AG08396 (cell line): ENCODE data around the gene GUCY1A2.

ENCODE experiments used
- DNase-seq: peaks from one replicate; pipeline ENCODE4 v3.0.0; 2012; ENCODE audit warnings: low spot score, mixed read lengths

The GUCY1A2 gene

GRCh38 chr11:106998116-106998915, 20.0 kb downstream of the GUCY1A2 start:
- DNase-seq, result no peak

GRCh38 chr11:106997227-106997626, 21.0 kb downstream of the GUCY1A2 start:
- no peak for DNase-seq

GRCh38 chr11:106996691-106997090, 21.6 kb downstream of the GUCY1A2 start:
- DNase-seq, result no peak

- no peak for DNase-seq
Observed at GRCh38 chr11:106990331-106990730, 27.9 kb downstream of the GUCY1A2 start.

GRCh38 chr11:106989078-106989455, 29.2 kb downstream of the GUCY1A2 start:
- no peak for DNase-seq

GRCh38 chr11:106988151-106989077, 29.9 kb downstream of the GUCY1A2 start:
- DNase-seq, result no peak

- no peak for DNase-seq
Observed at GRCh38 chr11:106986673-106987072, 31.6 kb downstream of the GUCY1A2 start.

GRCh38 chr11:106986261-106986660, 32.0 kb downstream of the GUCY1A2 start:
- no peak for DNase-seq

- no peak for DNase-seq
Observed at GRCh38 chr11:106983991-106984390, 34.3 kb downstream of the GUCY1A2 start.

GRCh38 chr11:106983261-106983660, 35.0 kb downstream of the GUCY1A2 start:
- DNase-seq, result no peak

- DNase-seq, result no peak
Observed at GRCh38 chr11:106974831-106975230, 43.4 kb downstream of the GUCY1A2 start.

GRCh38 chr11:106971864-106972263, 46.4 kb downstream of the GUCY1A2 start:
- no peak for DNase-seq

GRCh38 chr11:106969644-106970355, 48.5 kb downstream of the GUCY1A2 start:
- DNase-seq, result no peak

- DNase-seq, result no peak
Observed at GRCh38 chr11:106962995-106963394, 55.3 kb downstream of the GUCY1A2 start.

GRCh38 chr11:106961518-106961917, 56.8 kb downstream of the GUCY1A2 start:
- DNase-seq, result no peak

GRCh38 chr11:106961048-106961447, 57.2 kb downstream of the GUCY1A2 start:
- no peak for DNase-seq

GRCh38 chr11:106959800-106960199, 58.5 kb downstream of the GUCY1A2 start:
- no peak for DNase-seq

- DNase-seq, result no peak
Observed at GRCh38 chr11:106959386-106959785, 58.9 kb downstream of the GUCY1A2 start.

- DNase-seq, result no peak
Observed at GRCh38 chr11:106958517-106959248, 59.6 kb downstream of the GUCY1A2 start.

- DNase-seq, result no peak
Observed at GRCh38 chr11:106957030-106957482, 61.2 kb downstream of the GUCY1A2 start.

- no peak for DNase-seq
Observed at GRCh38 chr11:106950067-106950491, 68.2 kb downstream of the GUCY1A2 start.

GRCh38 chr11:106943089-106943488, 75.2 kb downstream of the GUCY1A2 start:
- no peak for DNase-seq
